Peyer's patch (tissue), 4 donors: Measurements from ENCODE around the gene CCDC6.

Experiments used
- POLR2A ChIP-seq, 2 donors: fragments of 450-650 bp; IDR thresholded peaks; one replicate each; pipeline ENCODE4 v1.5.1; 2017; ENCODE audit warnings: antibody characterized with exemption in 2 of 2, mild to moderate bottlenecking in 2 of 2, moderate library complexity in 2 of 2
- TF ChIP-seq, protein P1 (sequence below), 6 experiments: fragments of 450-650 bp in 4 of 6; fragments of 200-600 bp in 2 of 6; sonication (generic) in 1 of 6; IDR thresholded peaks; one replicate each; pipeline ENCODE4 v1.5.1; 2017 to 2019; ENCODE audit warnings: antibody characterized with exemption in 6 of 6, mild to moderate bottlenecking in 3 of 6, moderate library complexity in 1 of 6

DNA sequence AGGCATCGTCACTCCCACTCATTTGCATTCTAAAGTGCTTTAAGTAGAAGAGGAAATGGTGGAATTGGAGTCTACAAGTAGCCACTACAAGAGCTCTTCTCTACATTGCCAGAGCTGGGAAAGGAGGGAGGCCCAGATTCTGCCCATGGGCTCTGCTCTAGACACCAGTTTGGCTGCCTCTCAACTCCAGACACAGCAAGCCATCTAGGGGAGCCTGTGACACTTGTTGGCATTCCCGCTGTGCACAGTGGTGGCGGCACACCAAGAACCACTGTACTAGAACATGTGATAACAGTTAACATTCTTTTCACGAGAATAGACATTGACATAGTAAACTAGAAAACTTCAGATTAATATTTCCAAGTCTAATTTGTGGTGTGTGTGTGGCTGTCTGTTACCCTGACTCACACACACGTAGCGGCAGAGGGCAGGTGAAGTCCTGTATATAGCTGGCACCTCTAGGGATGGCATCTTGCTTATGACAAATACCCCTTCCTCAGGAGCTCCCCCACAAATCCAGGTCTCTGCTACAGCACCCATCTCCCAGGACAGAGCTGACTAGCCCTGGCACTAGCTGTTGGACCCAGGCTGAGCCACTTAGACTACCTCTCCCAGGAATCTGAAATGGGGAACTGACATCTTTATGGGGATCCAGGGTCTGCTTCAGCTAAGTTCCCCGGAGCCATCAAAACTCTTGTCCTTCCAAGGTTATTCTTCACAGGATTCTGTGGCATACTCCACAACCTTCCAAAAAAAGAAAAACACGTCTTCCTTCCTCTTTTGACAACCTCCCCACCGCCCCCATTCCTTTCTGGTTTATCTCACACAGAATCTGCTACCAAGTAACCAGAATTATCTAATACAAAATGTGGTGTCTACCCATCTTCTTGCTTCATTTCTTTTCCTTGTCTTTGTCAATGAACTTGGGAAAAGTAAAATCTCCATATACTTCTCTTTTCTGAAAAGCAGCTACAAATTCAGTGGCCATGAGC lies 98.4 kb downstream of the CCDC6 start:
- TF ChIP-seq, protein P1, sequence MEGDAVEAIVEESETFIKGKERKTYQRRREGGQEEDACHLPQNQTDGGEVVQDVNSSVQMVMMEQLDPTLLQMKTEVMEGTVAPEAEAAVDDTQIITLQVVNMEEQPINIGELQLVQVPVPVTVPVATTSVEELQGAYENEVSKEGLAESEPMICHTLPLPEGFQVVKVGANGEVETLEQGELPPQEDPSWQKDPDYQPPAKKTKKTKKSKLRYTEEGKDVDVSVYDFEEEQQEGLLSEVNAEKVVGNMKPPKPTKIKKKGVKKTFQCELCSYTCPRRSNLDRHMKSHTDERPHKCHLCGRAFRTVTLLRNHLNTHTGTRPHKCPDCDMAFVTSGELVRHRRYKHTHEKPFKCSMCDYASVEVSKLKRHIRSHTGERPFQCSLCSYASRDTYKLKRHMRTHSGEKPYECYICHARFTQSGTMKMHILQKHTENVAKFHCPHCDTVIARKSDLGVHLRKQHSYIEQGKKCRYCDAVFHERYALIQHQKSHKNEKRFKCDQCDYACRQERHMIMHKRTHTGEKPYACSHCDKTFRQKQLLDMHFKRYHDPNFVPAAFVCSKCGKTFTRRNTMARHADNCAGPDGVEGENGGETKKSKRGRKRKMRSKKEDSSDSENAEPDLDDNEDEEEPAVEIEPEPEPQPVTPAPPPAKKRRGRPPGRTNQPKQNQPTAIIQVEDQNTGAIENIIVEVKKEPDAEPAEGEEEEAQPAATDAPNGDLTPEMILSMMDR (IDR thresholded peaks at IDR 0.05) = no peak
- no peak for TF ChIP-seq POLR2A (IDR thresholded peaks at IDR 0.05)
